ENCODE results near the gene CHD6.
"Not testable (repeated sequence)": the region's sequence is repeated elsewhere in the genome, so short reads cannot be mapped to it uniquely, and the experiment has no call there.

Gene CHD6

DNA sequence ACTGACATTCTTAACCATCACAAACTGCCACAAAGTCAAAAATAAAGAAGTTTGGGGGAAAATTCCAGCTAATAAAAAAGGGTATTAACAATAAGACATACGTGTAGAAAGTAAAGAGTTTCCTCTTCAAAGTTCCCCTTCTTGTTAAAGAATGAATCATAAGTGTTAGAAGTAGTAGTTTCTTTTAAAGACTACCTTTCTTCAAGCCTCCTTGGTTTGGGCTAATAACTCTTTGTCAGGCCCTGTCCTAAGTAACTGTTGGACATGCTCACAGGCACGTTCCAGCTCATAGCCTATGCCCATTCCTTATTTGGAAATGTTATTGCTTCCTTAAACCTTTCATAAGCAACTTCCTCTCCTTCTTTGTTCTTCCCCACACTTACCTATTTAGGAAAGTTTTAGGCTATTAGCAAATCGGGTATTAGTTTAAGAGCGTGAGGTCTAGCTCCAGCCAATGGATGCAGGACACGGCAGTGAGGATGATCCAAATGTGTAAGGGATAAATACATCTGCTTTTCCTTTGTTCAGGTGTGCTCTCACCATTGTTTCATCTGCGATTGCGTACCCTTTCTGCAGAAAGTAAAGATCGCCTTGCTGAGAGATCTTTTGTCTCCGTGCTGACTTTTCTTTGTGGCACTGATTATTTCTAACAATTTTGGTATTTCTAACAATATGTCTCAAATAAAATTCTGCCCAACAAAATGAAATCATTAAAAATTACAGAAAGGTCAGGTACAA, 64.9 kb downstream of the CHD6 start:
- TF ChIP-seq GATA1 (IDR thresholded peaks at IDR 0.05; ENCODE audit: low read depth, low read length) (no peak), POLR2A (IDR thresholded peaks at IDR 0.05; ENCODE audit: low read length) (no peak)
- no peak for DNase-seq

DNA sequence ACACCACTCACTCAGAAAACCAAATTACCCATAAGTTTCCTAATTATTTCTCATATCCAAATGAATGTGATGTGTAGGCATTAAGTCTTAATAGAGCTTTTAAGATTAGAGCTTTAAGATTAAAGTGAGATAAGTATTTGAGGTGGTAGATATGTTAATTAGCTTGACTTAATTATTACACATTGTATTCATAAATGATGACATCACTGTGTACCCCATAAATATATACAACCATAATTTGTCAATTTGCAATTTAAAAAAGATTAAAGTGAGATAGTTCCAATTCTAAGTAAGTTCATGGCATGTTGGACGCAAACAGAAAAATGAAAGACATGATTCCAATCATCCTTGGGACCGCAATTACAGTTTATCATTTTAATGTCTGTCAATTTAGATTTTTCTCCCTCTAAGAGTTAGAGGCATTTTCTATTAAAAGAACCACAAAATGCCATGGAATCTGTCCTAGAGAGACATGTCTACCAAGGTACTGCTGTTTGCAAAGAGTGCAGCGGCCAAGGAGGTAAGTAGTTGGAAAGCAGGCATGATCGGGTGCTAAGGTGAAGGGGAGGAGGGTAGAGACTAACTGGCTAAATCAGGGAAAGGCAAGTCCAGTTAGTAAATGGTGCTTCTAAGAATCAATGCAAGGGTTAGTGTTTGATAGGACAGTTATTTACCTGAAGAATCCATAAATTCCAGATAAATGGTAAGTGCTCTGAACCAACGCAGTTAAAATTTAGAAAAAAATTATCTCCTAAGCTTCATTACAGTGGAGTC, 65.7 kb downstream of the CHD6 start:
- DNase-seq, result no peak
- no peak for TF ChIP-seq POLR2A (IDR thresholded peaks at IDR 0.05; ENCODE audit: low read length)
- TF ChIP-seq GATA1 (IDR thresholded peaks at IDR 0.05; ENCODE audit: low read depth, low read length), result no peak

DNA sequence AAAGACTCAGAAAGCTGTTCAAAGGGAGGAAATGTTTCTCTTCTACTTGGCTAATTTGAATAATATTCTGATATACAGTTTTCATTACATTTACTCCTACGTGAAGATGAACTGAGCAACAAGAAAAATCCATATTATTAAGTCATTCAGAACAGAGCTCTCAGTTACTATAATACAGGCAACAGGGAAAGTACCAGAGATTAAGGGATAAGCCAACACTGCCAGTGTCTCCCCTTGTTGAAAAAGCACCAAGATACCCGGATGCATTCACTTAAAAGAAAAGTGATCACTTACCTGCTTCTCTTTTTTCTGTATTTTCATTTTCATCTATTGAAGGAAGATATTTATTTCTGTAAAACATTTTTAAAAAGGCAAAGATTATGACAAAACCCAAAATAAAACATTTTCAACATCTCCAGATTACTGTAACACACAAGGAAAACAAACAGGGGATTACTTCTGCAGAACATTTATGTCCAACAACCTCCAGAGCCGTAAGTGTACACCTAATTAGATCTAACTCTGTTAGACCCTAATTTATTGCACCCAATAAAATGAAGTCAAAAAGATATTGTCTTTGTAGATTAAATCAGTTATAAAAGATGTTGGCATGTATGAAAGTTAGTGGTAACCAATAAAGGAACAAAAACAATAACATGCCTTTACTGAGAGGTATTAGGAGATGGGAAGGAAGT, 67.0 kb downstream of the CHD6 start:
- no peak for DNase-seq
- TF ChIP-seq POLR2A (IDR thresholded peaks at IDR 0.05; ENCODE audit: low read length), result no peak

GRCh38 chr20:41547221-41547620, 71.0 kb downstream of the CHD6 start:
- TF ChIP-seq POLR2A (IDR thresholded peaks at IDR 0.05; ENCODE audit: low read length) (no peak), GATA1 (IDR thresholded peaks at IDR 0.05; ENCODE audit: low read depth, low read length) (no peak)
- DNase-seq, result no peak

- DNase-seq, result no peak
- no peak for TF ChIP-seq POLR2A (IDR thresholded peaks at IDR 0.05; ENCODE audit: low read length)
These were observed 71.6 kb downstream of the CHD6 start for GRCh38 chr20:41546535-41546934.

- no peak for TF ChIP-seq POLR2A (IDR thresholded peaks at IDR 0.05; ENCODE audit: low read length)
- TF ChIP-seq GATA1 (IDR thresholded peaks at IDR 0.05; ENCODE audit: low read depth, low read length), result no peak
- DNase-seq, result no peak
These were observed 73.7 kb downstream of the CHD6 start for GRCh38 chr20:41544472-41544871.

- DNase-seq, result no peak
- no peak for TF ChIP-seq POLR2A (IDR thresholded peaks at IDR 0.05; ENCODE audit: low read length)
- TF ChIP-seq GATA1 (IDR thresholded peaks at IDR 0.05; ENCODE audit: low read depth, low read length), result no peak
These were observed 77.3 kb downstream of the CHD6 start for GRCh38 chr20:41540918-41541317.

GRCh38 chr20:41540459-41540858, 77.7 kb downstream of the CHD6 start:
- TF ChIP-seq POLR2A (IDR thresholded peaks at IDR 0.05; ENCODE audit: low read length) (no peak), GATA1 (IDR thresholded peaks at IDR 0.05; ENCODE audit: low read depth, low read length) (no peak)
- no peak for DNase-seq

DNA sequence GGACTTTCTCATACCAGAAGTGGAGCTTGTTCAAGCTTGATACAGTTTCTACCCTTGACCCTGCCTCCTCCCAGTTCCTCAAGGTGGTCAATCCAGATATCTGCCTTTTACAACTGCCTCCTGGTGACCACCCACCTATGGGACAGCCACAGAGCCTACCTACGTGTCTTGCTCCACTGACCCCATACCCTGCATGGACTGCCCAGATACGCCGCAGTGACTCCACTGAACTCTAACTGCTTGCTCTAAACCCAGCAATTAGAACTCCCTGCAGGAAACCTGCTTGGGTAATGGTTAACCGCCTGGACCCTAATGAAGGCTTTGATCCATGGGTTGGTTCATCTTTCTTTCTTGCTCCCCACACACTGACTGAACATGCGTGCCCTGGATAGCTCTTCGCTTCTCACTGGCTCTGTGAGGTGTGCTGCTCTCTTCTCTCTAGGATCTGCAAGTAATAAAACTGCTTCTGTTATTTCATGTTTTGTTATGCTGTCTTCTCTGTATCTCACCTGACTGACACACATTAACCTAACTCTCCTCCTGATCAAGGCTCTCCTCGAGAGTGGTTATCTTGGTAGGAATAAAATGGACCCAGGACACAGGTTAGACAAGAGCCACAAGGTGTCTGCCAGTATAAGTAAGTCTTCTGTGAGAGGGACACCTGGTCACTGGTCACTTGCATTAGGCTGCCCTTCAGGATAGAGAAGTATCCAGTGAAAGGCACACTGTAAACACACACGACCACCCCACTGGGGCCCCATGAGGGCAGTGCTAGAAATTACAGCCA, 79.2 kb downstream of the CHD6 start:
- TF ChIP-seq GATA1 (IDR thresholded peaks at IDR 0.05; ENCODE audit: low read depth, low read length), result no peak
- no peak for TF ChIP-seq POLR2A (IDR thresholded peaks at IDR 0.05; ENCODE audit: low read length)

GRCh38 chr20:41537865-41538264, 80.3 kb downstream of the CHD6 start:
- no peak for DNase-seq
- TF ChIP-seq GATA1 (IDR thresholded peaks at IDR 0.05; ENCODE audit: low read depth, low read length) (no peak), POLR2A (IDR thresholded peaks at IDR 0.05; ENCODE audit: low read length) (no peak)

More for the DNA sequence above, 79.2 kb downstream of the CHD6 start:
- DNase-seq, result peak in 1 of 2 experiments; percentile 28

- not testable (repeated sequence) for DNase-seq
These were observed 82.6 kb downstream of the CHD6 start for GRCh38 chr20:41535551-41535950.

GRCh38 chr20:41534842-41535241, 83.3 kb downstream of the CHD6 start:
- TF ChIP-seq GATA1 (IDR thresholded peaks at IDR 0.05; ENCODE audit: low read depth, low read length), result no peak
- TF ChIP-seq POLR2A (IDR thresholded peaks at IDR 0.05; ENCODE audit: low read length), result no peak
- DNase-seq, result no peak

DNA sequence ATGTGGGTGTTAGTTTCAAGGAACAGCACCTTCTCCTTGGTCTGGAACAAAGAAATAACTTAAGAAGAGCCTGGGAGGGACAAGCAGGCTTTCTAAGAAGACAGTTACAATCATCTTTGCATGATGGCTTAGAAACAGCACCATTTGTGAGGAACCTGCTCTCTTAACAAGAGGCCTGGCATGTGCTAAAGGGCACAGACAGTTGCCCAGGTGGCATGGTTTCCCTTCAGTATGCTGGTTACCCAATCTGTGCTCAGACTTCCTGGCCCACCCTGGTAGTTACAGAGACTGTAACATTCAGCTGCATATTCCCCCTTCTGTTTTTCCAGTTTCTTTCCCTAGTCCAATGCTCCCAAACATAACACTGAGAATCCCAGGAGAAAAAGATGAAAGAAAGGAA, 84.0 kb downstream of the CHD6 start:
- no peak for DNase-seq
- TF ChIP-seq GATA1 (IDR thresholded peaks at IDR 0.05; ENCODE audit: low read depth, low read length), result no peak
- TF ChIP-seq POLR2A (IDR thresholded peaks at IDR 0.05; ENCODE audit: low read length), result no peak

All from erythroblast (primary cell).